Skin epidermis (tissue), 12 donors: Measurements from ENCODE around the gene GKN1.

Experiments
- H3K27ac ChIP-seq, 21 experiments: fragments of 200-600 bp; sonication (generic) in 11 of 21; one replicate each; pipeline ENCODE4 v1.5.0; 2020; ENCODE audit warnings: mild to moderate bottlenecking in 3 of 21, inconsistent platforms in 2 of 21, moderate library complexity in 2 of 21
- H3K4me3 ChIP-seq, 7 experiments: fragments of 200-600 bp; sonication (generic) in 2 of 7; one replicate each; pipeline ENCODE4 v1.5.0; 2020; ENCODE audit warnings: inconsistent platforms in 2 of 7, mild to moderate bottlenecking in 2 of 7, moderate library complexity in 1 of 7

The GKN1 gene

DNA sequence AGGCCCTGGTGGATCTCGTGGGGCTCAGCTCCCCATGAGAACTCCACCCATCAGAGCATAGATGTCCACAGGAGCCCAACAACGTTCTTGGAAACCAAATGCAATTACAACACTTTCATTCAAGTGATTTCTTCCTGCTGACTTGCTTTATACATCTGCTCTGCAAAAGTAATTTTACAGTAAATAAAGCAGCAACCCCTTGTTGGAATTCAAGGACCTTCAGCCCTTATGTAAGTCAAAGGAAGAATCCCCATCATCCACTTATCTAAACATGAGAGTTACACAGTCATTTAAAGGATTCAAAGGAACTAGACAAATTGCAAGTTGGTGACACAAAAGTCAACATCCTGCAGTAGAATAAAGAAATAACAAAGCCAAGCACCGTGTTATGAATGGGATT, 21.5 kb downstream of the GKN1 start:
- no peak overlapping the region for H3K4me3 ChIP-seq
- H3K27ac ChIP-seq, result no peak overlapping the region

DNA sequence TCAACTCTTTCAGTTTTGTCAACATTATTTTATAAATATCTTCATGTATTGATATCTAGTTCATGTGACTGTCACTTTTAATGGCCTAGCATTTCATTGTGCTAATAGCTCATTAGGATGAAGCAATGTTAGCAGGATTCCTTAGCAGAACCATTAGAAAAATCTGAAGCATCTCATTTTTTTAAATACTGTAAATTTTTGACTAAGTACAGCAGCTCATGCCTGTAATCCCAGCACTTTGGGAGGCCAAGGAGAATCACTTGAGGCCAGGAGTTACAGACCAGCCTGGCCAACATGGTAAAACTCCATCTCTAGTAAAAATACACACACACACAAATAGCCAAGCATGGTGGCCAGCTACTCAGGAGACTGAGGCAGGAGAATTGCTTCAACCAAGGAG, 23.0 kb downstream of the GKN1 start:
- no peak overlapping the region for H3K4me3 ChIP-seq
- no peak overlapping the region for H3K27ac ChIP-seq

GRCh38 chr2:69001879-69002278, 27.4 kb downstream of the GKN1 start:
- Histone ChIP-seq H3K4me3 (no peak overlapping the region), H3K27ac (no peak overlapping the region)

GRCh38 chr2:69003731-69004130, 29.3 kb downstream of the GKN1 start:
- Histone ChIP-seq H3K4me3 (no peak overlapping the region), H3K27ac (no peak overlapping the region)

- Histone ChIP-seq H3K27ac (no peak overlapping the region), H3K4me3 (no peak overlapping the region)
These were observed 32.7 kb downstream of the GKN1 start for GRCh38 chr2:69007169-69007568.

- H3K4me3 ChIP-seq, result no peak overlapping the region
- no peak overlapping the region for H3K27ac ChIP-seq
These were observed 33.2 kb downstream of the GKN1 start for GRCh38 chr2:69007603-69008002.

DNA sequence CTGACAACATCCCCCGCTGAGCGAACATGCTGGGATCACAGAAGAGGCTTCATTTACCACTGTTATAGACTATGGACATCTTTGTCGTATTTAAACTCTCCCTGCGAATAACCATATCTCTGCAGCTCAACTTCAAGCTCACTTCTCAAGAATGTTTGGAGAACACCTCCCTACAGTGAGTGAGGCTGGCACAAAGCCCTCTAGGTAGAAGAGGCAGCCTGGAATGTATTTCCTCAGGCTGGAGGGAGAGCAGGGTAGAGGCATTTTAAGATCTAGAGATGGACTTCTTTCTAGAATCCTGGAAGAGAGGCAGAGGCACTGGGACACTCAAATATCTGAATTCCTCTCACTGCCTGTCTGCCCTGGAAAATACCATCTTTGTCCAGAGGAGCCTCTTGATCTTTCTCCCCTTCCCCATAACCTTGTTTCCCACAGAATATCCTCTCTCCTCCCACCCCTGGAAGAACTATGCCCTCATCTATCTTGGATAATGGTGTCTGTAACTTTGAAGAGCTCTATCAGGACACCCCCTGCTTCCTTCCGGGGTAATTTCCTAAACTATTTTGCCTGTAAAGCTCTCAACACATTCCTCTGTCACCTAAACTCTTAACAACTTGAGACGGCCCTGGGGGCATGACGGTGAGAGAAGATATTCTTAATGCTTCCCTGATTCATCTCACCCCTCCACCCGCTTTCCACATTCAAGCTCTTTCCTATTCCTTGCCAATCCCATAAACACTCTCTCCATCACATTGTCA, 36.2 kb downstream of the GKN1 start:
- no peak overlapping the region for H3K27ac ChIP-seq
- no peak overlapping the region for H3K4me3 ChIP-seq

GRCh38 chr2:69011611-69012157, 37.2 kb downstream of the GKN1 start:
- Histone ChIP-seq H3K27ac (no peak overlapping the region), H3K4me3 (no peak overlapping the region)

- peak overlapping the region; percentile 63 to 85 (median 73) for H3K4me3 ChIP-seq
- H3K27ac ChIP-seq, result peak overlapping the region in 17 of 21 experiments; percentile 46 to 93 (median 82)
These were observed 38.1 kb downstream of the GKN1 start for GRCh38 chr2:69012310-69013141.

DNA sequence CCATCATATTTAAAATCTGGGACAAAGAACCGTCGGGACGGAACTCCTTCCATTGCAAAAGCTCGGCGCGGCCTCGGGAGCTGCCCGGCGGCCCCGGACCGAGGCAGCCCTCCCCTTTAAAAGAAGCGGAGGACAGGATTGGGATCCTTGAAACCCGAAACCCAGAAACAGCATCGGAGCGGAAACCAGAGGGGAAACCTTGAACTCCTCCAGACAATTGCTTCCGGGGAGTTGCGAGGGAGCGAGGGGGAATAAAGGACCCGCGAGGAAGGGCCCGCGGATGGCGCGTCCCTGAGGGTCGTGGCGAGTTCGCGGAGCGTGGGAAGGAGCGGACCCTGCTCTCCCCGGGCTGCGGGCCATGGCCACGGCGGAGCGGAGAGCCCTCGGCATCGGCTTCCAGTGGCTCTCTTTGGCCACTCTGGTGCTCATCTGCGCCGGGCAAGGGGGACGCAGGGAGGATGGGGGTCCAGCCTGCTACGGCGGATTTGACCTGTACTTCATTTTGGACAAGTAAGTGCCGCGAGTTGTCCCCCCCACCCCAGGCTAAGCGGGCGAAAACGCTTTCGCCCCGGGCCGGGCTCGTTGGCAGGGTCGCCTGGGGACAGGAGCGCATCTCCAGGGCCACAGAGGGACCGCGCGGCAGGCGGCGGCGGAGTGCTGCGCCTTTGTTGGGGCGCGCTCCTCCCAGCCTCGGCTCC, 38.9 kb downstream of the GKN1 start, which contains the start of gene ANTXR1:
Gene ANTXR1 (plus strand): TSS at position 38 of the 698 bp plus-strand sequence. CDS start 321 bp downstream, at position 359.
- H3K27ac ChIP-seq, result peak within 1 kb of the TSS in 20 of 21 experiments; percentile 45 to 93 (median 81)
- peak within 1 kb of the TSS; percentile 63 to 85 (median 73) for H3K4me3 ChIP-seq

DNA sequence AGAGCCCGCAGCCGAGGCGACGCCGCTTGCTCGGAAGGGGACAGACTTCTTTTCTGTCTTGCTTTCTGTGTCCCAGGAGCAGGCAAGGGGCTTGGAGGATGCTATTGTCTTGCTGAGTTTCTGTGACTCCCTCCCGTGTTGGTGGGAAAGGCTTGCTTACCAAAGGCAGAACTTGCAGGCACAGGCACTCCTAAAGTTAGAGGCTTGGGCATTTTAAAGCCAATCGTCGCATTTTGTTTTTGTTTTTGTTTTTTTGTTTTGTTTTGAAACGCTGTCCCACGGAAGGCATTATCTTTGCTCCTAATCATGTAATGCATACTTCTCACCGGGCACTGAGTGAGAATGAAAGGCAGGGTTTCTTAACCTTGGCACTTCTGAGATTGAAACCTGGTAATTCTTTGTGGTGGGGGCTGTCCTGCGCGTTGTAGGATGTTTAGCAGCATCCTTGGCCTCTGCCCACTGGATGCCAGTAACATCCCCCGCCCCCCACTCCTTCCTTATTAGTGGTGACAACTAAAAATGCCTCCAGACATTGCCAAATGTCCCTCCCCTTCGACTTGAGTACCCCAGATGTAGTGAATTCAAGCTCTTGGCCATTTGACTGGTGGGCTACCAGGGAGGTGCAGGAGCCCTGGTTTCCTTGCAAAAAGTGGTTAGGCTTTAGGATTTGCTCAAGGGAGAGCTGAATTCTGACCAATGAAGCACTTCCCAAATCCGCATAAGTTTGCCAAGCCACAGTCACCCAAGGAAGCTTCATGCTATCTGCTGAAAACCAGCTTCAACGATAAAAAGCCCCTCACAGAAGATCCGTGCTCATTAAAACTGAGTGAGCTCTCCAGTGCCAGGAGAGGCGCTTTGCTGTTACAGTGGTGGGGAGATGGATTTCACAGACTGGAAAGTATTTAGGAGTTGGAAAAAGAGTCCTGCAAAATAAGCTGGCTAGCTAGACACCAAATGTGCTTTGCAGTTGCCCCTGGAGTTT, 39.7 kb downstream of the GKN1 start:
- H3K4me3 ChIP-seq, result peak overlapping the region; percentile 63 to 85 (median 73)
- H3K27ac ChIP-seq, result peak overlapping the region in 20 of 21 experiments; percentile 45 to 93 (median 81)

- peak overlapping the region in 1 of 7 experiments; percentile 0 for H3K4me3 ChIP-seq
- H3K27ac ChIP-seq, result peak overlapping the region in 4 of 21 experiments; percentile 7 to 46 (median 34)
These were observed 42.6 kb downstream of the GKN1 start for GRCh38 chr2:69017080-69017479.

DNA sequence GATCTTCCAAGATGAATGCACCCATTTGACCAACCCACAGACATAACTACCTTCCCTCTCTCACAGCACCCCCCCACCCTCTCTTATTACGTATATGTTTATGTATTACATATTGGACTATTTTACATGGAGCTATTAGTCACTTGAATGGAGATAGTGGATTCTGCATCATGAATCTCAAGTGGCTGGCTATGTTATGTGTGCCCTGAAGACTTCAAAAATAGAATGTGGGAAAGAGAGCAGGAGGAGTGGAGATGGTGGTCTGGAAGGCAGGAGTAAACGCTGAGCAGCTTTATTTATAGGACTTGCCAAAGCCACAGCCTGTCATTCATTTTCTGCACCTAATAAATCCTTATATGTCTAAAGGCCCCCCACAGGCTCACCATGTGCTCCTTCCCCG, 43.4 kb downstream of the GKN1 start:
- peak overlapping the region in 4 of 21 experiments; percentile 4 to 43 (median 33) for H3K27ac ChIP-seq
- H3K4me3 ChIP-seq, result no peak overlapping the region

DNA sequence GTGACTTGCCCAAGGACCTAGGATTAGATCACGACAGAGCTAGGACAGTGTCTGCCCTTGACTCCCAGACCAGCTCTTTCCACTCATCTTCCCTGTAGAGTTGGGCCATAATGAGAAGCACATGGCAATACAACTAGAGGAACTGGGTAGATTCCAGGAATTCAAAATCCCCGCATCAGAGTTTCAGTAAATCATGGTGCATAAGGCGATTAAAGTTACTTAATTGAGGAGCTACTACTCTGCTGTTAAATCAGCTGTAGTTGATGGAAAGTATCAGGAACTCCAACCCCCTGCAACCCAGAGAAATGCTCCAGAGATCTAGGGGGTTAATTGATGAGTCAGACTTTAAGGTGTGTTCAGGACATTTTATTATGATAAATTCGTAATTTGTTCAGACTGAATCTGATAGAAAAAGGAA, 44.3 kb downstream of the GKN1 start:
- Histone ChIP-seq H3K4me3 (no peak overlapping the region), H3K27ac (peak overlapping the region in 3 of 21 experiments; percentile 33 to 39 (median 33))

DNA sequence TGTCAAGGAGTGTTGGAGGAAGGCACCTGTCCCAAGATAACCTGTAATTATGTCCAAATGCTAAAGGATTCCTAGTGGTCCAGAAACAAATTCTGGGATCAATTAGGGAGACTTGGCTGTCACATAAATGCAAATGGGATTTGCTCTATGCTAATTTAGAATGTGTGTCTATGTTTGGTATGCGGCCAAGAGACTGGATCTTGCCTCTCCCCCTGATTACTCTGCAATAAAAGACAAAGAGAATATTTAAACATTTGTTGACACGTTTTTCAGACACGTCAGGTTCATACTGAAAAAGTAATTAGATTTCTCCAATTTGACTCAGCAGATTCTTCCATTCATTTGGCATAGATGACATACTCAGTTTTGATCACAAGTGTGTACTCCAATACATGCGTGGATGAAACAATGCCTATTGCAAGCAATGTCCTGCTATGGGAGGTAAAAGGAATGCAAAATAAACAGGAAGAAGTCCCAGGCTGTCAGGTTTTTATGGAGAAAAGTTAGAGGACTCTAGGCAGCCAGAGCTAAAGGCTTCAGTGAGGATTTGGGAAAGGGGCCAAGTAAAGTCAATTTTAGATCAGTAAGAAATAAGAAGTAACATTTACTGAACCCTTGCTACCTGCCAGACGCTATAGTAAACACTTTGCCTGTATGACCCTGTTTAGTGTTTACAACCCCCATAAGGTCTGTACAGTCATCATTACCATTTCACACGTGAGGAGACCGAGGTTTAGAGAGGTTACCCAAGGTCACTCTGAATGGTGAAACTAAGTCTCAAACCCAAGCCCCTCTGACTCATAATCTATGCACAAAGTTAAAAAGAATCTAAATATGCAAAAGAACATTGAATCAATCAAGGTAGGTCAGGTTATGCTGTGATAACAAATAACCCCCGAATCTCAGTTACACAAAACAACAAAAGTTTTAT, 46.3 kb downstream of the GKN1 start:
- no peak overlapping the region for H3K4me3 ChIP-seq
- peak overlapping the region in 2 of 21 experiments; percentile 6 to 19 for H3K27ac ChIP-seq

DNA sequence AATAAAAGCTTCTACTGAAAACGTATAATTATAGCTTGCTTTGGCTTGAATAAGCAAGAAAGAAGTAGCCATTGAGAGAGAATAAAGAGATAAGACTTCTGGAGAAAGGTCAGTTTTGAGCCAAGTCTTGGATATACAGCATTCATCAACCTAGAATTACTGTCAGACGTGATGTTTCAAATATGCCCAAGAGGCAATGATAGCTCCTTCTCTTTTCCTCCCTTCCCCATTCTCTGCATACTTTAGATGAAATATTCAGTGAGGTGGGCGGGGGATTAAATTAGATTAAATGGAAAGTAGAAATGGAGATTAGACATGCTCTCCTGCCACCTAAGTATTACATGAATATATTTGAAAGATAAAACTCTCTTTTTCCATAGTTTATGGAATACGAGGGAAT, 47.3 kb downstream of the GKN1 start:
- Histone ChIP-seq H3K4me3 (no peak overlapping the region), H3K27ac (peak overlapping the region in 1 of 21 experiments; percentile 4)

- no peak overlapping the region for H3K4me3 ChIP-seq
- peak overlapping the region in 3 of 21 experiments; percentile 30 to 45 (median 40) for H3K27ac ChIP-seq
These were observed 48.1 kb downstream of the GKN1 start for GRCh38 chr2:69022548-69022947.
